Measurements from ENCODE around the gene DENND5A. TPM values are rescaled to one million over a fixed set of nuclear protein-coding genes. Genes with fewer than 3 reads are reported as not detected.

Gene DENND5A
- total and polyA plus RNA-seq, 5 donors from 2014 or later = 2.2 to 44.3 (median 3.8) TPM

GRCh38 chr11:9178716-9179115 is 86.4 kb downstream of the DENND5A start:
- no peaks in the 10 kb centered on the region for H3K27me3 ChIP-seq (ENCODE audit: control insufficient read depth, insufficient read depth, low read length)
- H3K27ac Mint-ChIP-seq = peak overlapping the region in 1 of 3 donors; percentile 56
- H3K9me3 Mint-ChIP-seq = no peaks in the 10 kb centered on the region
- no peaks in the 10 kb centered on the region for H3K4me1 ChIP-seq (ENCODE audit: control insufficient read depth, insufficient read depth, low read length, poor library complexity, severe bottlenecking)
- H3K4me1 Mint-ChIP-seq = peaks cover 0 to 2% (median 0%) of the 10 kb centered on the region in 4 donors
- no peak overlapping the region for H3K4me3 ChIP-seq (ENCODE audit: low read depth, low read length)
- no peak overlapping the region for H3K27ac ChIP-seq (ENCODE audit: insufficient read depth, low read length, poor library complexity, severe bottlenecking)
- no peaks in the 10 kb centered on the region for H3K9me3 ChIP-seq (ENCODE audit: control insufficient read depth in 2 of 2, low read length in 2 of 2)
- no peaks in the 10 kb centered on the region for H3K27me3 Mint-ChIP-seq
- ATAC-seq (ENCODE audit: low read depth in 2 of 2) = no peak
- peaks cover 14% of the 10 kb centered on the region for H3K36me3 Mint-ChIP-seq
- H3K4me3 Mint-ChIP-seq = no peak overlapping the region
- DNase-seq = no peak
- no peaks in the 10 kb centered on the region for H3K36me3 ChIP-seq (ENCODE audit: control insufficient read depth, insufficient read depth, low read length)

- Histone ChIP-seq H3K36me3 (ENCODE audit: control insufficient read depth, insufficient read depth, low read length) (no peaks in the 10 kb centered on the region), H3K27ac (ENCODE audit: insufficient read depth, low read length, poor library complexity, severe bottlenecking) (no peak overlapping the region), H3K9me3 (ENCODE audit: control insufficient read depth in 2 of 2, low read length in 2 of 2) (no peaks in the 10 kb centered on the region), H3K4me1 (ENCODE audit: control insufficient read depth, insufficient read depth, low read length, poor library complexity, severe bottlenecking) (no peaks in the 10 kb centered on the region), H3K4me3 (ENCODE audit: low read depth, low read length) (no peak overlapping the region), H3K27me3 (ENCODE audit: control insufficient read depth, insufficient read depth, low read length) (no peaks in the 10 kb centered on the region)
- DNase-seq (no peak), ATAC-seq (ENCODE audit: low read depth in 2 of 2) (no peak)
- Mint-ChIP-seq H3K4me3 (no peak overlapping the region), H3K27me3 (no peaks in the 10 kb centered on the region), H3K27ac (no peak overlapping the region), H3K4me1 (peaks cover 0 to 2% (median 0%) of the 10 kb centered on the region in 4 donors), H3K36me3 (peaks cover 14% of the 10 kb centered on the region), H3K9me3 (peaks cover 0 to 2% (median 0%) of the 10 kb centered on the region in 7 donors)
Observed at GRCh38 chr11:9177438-9178091, 87.6 kb downstream of the DENND5A start.

GRCh38 chr11:9176550-9176949 is 88.6 kb downstream of the DENND5A start:
- no peak overlapping the region for H3K4me3 ChIP-seq (ENCODE audit: low read depth, low read length)
- H3K27ac Mint-ChIP-seq = no peak overlapping the region
- no peaks in the 10 kb centered on the region for H3K4me1 ChIP-seq (ENCODE audit: control insufficient read depth, insufficient read depth, low read length, poor library complexity, severe bottlenecking)
- no peaks in the 10 kb centered on the region for H3K36me3 ChIP-seq (ENCODE audit: control insufficient read depth, insufficient read depth, low read length)
- H3K4me1 Mint-ChIP-seq = peaks cover 0 to 2% (median 0%) of the 10 kb centered on the region in 4 donors
- peaks cover 14% of the 10 kb centered on the region for H3K36me3 Mint-ChIP-seq
- H3K9me3 Mint-ChIP-seq = peaks cover 0 to 2% (median 0%) of the 10 kb centered on the region in 7 donors
- no peak for ATAC-seq (ENCODE audit: low read depth in 2 of 2)
- no peak for DNase-seq
- H3K9me3 ChIP-seq (ENCODE audit: control insufficient read depth in 2 of 2, low read length in 2 of 2) = no peaks in the 10 kb centered on the region
- H3K4me3 Mint-ChIP-seq = no peak overlapping the region
- H3K27me3 Mint-ChIP-seq = no peaks in the 10 kb centered on the region
- H3K27ac ChIP-seq (ENCODE audit: insufficient read depth, low read length, poor library complexity, severe bottlenecking) = no peak overlapping the region
- H3K27me3 ChIP-seq (ENCODE audit: control insufficient read depth, insufficient read depth, low read length) = no peaks in the 10 kb centered on the region

GRCh38 chr11:9176136-9176535 is 89.0 kb downstream of the DENND5A start:
- Mint-ChIP-seq H3K9me3 (peaks cover 0 to 2% (median 0%) of the 10 kb centered on the region in 7 donors), H3K27ac (no peak overlapping the region), H3K4me3 (no peak overlapping the region), H3K36me3 (peaks cover 14% of the 10 kb centered on the region), H3K4me1 (peaks cover 0 to 1% (median 0%) of the 10 kb centered on the region in 4 donors), H3K27me3 (no peaks in the 10 kb centered on the region)
- Histone ChIP-seq H3K27me3 (ENCODE audit: control insufficient read depth, insufficient read depth, low read length) (no peaks in the 10 kb centered on the region), H3K36me3 (ENCODE audit: control insufficient read depth, insufficient read depth, low read length) (no peaks in the 10 kb centered on the region), H3K4me1 (ENCODE audit: control insufficient read depth, insufficient read depth, low read length, poor library complexity, severe bottlenecking) (no peaks in the 10 kb centered on the region), H3K9me3 (ENCODE audit: control insufficient read depth in 2 of 2, low read length in 2 of 2) (no peaks in the 10 kb centered on the region), H3K4me3 (ENCODE audit: low read depth, low read length) (no peak overlapping the region), H3K27ac (ENCODE audit: insufficient read depth, low read length, poor library complexity, severe bottlenecking) (no peak overlapping the region)
- ATAC-seq (ENCODE audit: low read depth in 2 of 2) (no peak), DNase-seq (no peak)

- H3K36me3 ChIP-seq (ENCODE audit: control insufficient read depth, insufficient read depth, low read length) = no peaks in the 10 kb centered on the region
Observed at GRCh38 chr11:9172389-9172788, 92.8 kb downstream of the DENND5A start.

GRCh38 chr11:9170450-9170849 is 94.7 kb downstream of the DENND5A start:
- H3K4me3 Mint-ChIP-seq = no peak overlapping the region
- DNase-seq = no peak
- H3K9me3 ChIP-seq (ENCODE audit: control insufficient read depth in 2 of 2, low read length in 2 of 2) = no peaks in the 10 kb centered on the region
- H3K36me3 ChIP-seq (ENCODE audit: control insufficient read depth, insufficient read depth, low read length) = no peaks in the 10 kb centered on the region
- H3K27ac ChIP-seq (ENCODE audit: insufficient read depth, low read length, poor library complexity, severe bottlenecking) = no peak overlapping the region
- H3K36me3 Mint-ChIP-seq = peaks cover 10% of the 10 kb centered on the region
- H3K4me1 ChIP-seq (ENCODE audit: control insufficient read depth, insufficient read depth, low read length, poor library complexity, severe bottlenecking) = no peaks in the 10 kb centered on the region
- H3K27me3 Mint-ChIP-seq = no peaks in the 10 kb centered on the region
- no peak for ATAC-seq (ENCODE audit: low read depth in 2 of 2)
- no peaks in the 10 kb centered on the region for H3K27me3 ChIP-seq (ENCODE audit: control insufficient read depth, insufficient read depth, low read length)
- peaks cover 0 to 2% (median 0%) of the 10 kb centered on the region in 7 donors for H3K9me3 Mint-ChIP-seq
- no peak overlapping the region for H3K4me3 ChIP-seq (ENCODE audit: low read depth, low read length)
- no peak overlapping the region for H3K27ac Mint-ChIP-seq
- H3K4me1 Mint-ChIP-seq = peaks cover 2 to 6% (median 3%) of the 10 kb centered on the region in 4 donors

More at GRCh38 chr11:9172389-9172788, 92.8 kb downstream of the DENND5A start:
- Mint-ChIP-seq H3K27me3 (no peaks in the 10 kb centered on the region), H3K4me1 (peaks cover 0 to 6% (median 3%) of the 10 kb centered on the region in 4 donors), H3K9me3 (peaks cover 0 to 2% (median 0%) of the 10 kb centered on the region in 7 donors), H3K27ac (no peak overlapping the region), H3K4me3 (no peak overlapping the region), H3K36me3 (peaks cover 6% of the 10 kb centered on the region)
- Histone ChIP-seq H3K9me3 (ENCODE audit: control insufficient read depth in 2 of 2, low read length in 2 of 2) (no peaks in the 10 kb centered on the region), H3K27ac (ENCODE audit: insufficient read depth, low read length, poor library complexity, severe bottlenecking) (no peak overlapping the region), H3K4me1 (ENCODE audit: control insufficient read depth, insufficient read depth, low read length, poor library complexity, severe bottlenecking) (no peaks in the 10 kb centered on the region), H3K4me3 (ENCODE audit: low read depth, low read length) (no peak overlapping the region), H3K27me3 (ENCODE audit: control insufficient read depth, insufficient read depth, low read length) (no peaks in the 10 kb centered on the region)
- DNase-seq (no peak), ATAC-seq (ENCODE audit: low read depth in 2 of 2) (no peak)

GRCh38 chr11:9169595-9170295 is 95.4 kb downstream of the DENND5A start:
- ATAC-seq (ENCODE audit: low read depth in 2 of 2) = no peak
- Mint-ChIP-seq H3K4me1 (peaks cover 2 to 6% (median 3%) of the 10 kb centered on the region in 4 donors), H3K9me3 (peaks cover 0 to 2% (median 0%) of the 10 kb centered on the region in 7 donors), H3K4me3 (no peak overlapping the region), H3K27me3 (no peaks in the 10 kb centered on the region), H3K27ac (peak overlapping the region in 1 of 3 donors; percentile 1), H3K36me3 (peaks cover 8% of the 10 kb centered on the region)
- Histone ChIP-seq H3K9me3 (ENCODE audit: control insufficient read depth in 2 of 2, low read length in 2 of 2) (no peaks in the 10 kb centered on the region), H3K27ac (ENCODE audit: insufficient read depth, low read length, poor library complexity, severe bottlenecking) (no peak overlapping the region), H3K4me1 (ENCODE audit: control insufficient read depth, insufficient read depth, low read length, poor library complexity, severe bottlenecking) (no peaks in the 10 kb centered on the region), H3K27me3 (ENCODE audit: control insufficient read depth, insufficient read depth, low read length) (no peaks in the 10 kb centered on the region), H3K4me3 (ENCODE audit: low read depth, low read length) (no peak overlapping the region), H3K36me3 (ENCODE audit: control insufficient read depth, insufficient read depth, low read length) (no peaks in the 10 kb centered on the region)
- peak in 1 of 3 donors; percentile 20 for DNase-seq
